ENCODE data around the gene PRSS36.
A peak's percentile ranks its signal among the peaks of the same experiment; 100 is the strongest.
"Not testable (repeated sequence)": the region's sequence is repeated elsewhere in the genome, so short reads cannot be mapped to it uniquely, and the experiment has no call there.

The PRSS36 gene

GRCh38 chr16:31183432-31184428, 33.9 kb upstream of the PRSS36 start:
- DNase-seq: no peak

GRCh38 chr16:31182391-31182790, 32.5 kb upstream of the PRSS36 start:
- DNase-seq: no peak

GRCh38 chr16:31181102-31181830, 31.4 kb upstream of the PRSS36 start:
- DNase-seq: no peak

- DNase-seq: peak; percentile 58
Measured at GRCh38 chr16:31179747-31180459, 30.0 kb upstream of the PRSS36 start, which contains the start of gene FUS. FUS (plus strand) TSS chr16:31180139; CDS start chr16:31180215, 76 bp downstream.

GRCh38 chr16:31179219-31179746, 29.4 kb upstream of the PRSS36 start:
- DNase-seq: no peak

- no peak for DNase-seq
Measured at GRCh38 chr16:31177136-31177535, 27.3 kb upstream of the PRSS36 start.

- DNase-seq: peak; percentile 51
Measured at GRCh38 chr16:31170048-31170447, 20.2 kb upstream of the PRSS36 start.

- DNase-seq: no peak
Measured at GRCh38 chr16:31168848-31169247, 19.0 kb upstream of the PRSS36 start.

- DNase-seq: no peak
Measured at GRCh38 chr16:31167315-31167714, 17.4 kb upstream of the PRSS36 start.

GRCh38 chr16:31157136-31157535, 7.3 kb upstream of the PRSS36 start:
- DNase-seq: no peak

- not testable (repeated sequence) for DNase-seq
Measured at GRCh38 chr16:31150976-31151375, 1.1 kb upstream of the PRSS36 start.

- no peak for DNase-seq
Measured at GRCh38 chr16:31149332-31149731, 534 bp downstream of the PRSS36 start.

- no peak for DNase-seq
Measured at GRCh38 chr16:31148896-31149295, 970 bp downstream of the PRSS36 start.

- no peak for DNase-seq
Measured at GRCh38 chr16:31148281-31148728, 1.6 kb downstream of the PRSS36 start.

- DNase-seq: no peak
Measured at GRCh38 chr16:31147574-31147973, 2.3 kb downstream of the PRSS36 start.

GRCh38 chr16:31145398-31145990, 4.4 kb downstream of the PRSS36 start:
- DNase-seq: peak; percentile 58

- not testable (repeated sequence) for DNase-seq
Measured at GRCh38 chr16:31144418-31144817, 5.4 kb downstream of the PRSS36 start.

- no peak for DNase-seq
Measured at GRCh38 chr16:31143694-31144148, 6.1 kb downstream of the PRSS36 start.

- no peak for DNase-seq
Measured at GRCh38 chr16:31143011-31143693, 6.7 kb downstream of the PRSS36 start.

- peak; percentile 97 for DNase-seq
Measured at GRCh38 chr16:31142109-31143010, 7.5 kb downstream of the PRSS36 start.

Data from DMS153 (cell line).